ES-I3 (cell line): ENCODE measurements around the gene CAMK4.
"Not testable (repeated sequence)": the region's sequence is repeated elsewhere in the genome, so short reads cannot be mapped to it uniquely, and the experiment has no call there.

ENCODE experiments used
- H3K36me3 ChIP-seq: 2 replicates; pipeline ENCODE4 v1.6.1; 2013; ENCODE audit warnings: mild to moderate bottlenecking, low read length, control low read depth, moderate library complexity; ENCODE audit not compliant: insufficient read depth
- H3K4me1 ChIP-seq: 2 replicates; pipeline ENCODE4 v1.6.1; 2013; ENCODE audit warnings: mild to moderate bottlenecking, control low read depth, low read length; ENCODE audit not compliant: insufficient read depth
- H3K9ac ChIP-seq: 2 replicates; pipeline ENCODE4 v1.6.1; 2013; ENCODE audit warnings: low read depth, mild to moderate bottlenecking, low read length, moderate library complexity
- H3K9me3 ChIP-seq: 2 replicates; pipeline ENCODE4 v1.6.1; 2013; ENCODE audit warnings: mild to moderate bottlenecking, low read length, moderate library complexity; ENCODE audit not compliant: control insufficient read depth, insufficient read depth

CAMK4 gene

DNA sequence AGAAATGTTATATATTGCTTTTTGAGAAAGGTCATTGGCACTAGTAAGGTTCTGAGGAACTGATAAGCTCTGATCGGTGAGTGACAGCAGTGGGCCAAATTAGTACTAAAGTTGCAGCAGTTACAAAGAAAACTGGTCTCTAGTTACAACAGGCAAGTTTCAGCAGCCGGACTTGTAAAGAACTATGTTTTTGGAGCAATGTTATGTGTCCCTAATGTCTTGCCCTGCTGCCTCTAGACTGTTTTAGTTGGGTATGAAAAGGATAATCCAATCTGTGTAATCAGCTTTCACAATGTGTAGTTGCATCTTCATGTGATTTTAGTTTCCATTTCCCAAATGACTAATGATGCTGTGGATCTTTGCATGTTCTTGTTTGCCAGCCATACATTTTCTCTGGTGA is 113.5 kb downstream of the CAMK4 start:
- Histone ChIP-seq H3K36me3 (no peaks in the 10 kb centered on the region), H3K9me3 (no peaks in the 10 kb centered on the region), H3K4me1 (no peaks in the 10 kb centered on the region), H3K9ac (no peak overlapping the region)

DNA sequence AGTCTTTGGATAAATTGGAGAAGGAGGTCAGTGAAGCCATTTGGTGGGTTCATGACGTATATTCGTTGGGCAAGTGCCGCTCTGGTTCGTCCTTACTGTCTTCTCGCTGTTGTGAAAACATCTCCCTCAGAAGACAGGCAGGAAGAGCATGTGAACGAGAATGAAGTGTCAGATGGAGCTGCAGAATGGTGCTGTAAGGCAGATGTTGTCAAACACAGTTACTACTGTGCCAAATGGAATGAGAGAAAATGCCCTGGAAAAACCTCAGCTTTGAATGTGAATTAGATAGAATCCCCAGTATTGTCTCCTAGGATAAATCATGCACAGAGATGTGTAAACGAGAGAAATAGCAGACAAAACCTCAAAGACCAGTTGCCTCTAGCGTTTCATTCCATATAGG is 121.5 kb downstream of the CAMK4 start:
- no peak overlapping the region for H3K9ac ChIP-seq
- no peaks in the 10 kb centered on the region for H3K9me3 ChIP-seq
- H3K36me3 ChIP-seq = no peaks in the 10 kb centered on the region
- H3K4me1 ChIP-seq = no peaks in the 10 kb centered on the region

DNA sequence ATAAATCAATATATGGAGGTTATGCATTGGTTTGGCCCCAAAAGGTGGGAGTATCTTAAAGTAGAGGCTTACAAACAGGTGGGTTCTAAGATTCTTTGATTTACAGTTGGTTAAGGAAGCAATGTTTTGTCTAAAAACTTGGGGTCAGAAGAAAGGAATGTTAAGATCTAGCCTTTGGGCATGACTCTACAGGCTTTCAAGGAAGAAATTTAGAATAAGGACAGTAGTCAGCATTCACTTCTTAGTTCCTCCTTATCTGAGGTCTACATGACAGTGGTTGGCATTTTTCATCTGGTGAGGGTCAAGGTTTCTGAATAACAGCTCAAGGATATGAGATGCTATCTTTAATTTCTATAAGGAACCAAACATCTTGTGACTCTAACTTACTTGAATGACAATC is 122.8 kb downstream of the CAMK4 start:
- no peak overlapping the region for H3K9ac ChIP-seq
- H3K4me1 ChIP-seq = no peaks in the 10 kb centered on the region
- H3K9me3 ChIP-seq = no peaks in the 10 kb centered on the region
- no peaks in the 10 kb centered on the region for H3K36me3 ChIP-seq

DNA sequence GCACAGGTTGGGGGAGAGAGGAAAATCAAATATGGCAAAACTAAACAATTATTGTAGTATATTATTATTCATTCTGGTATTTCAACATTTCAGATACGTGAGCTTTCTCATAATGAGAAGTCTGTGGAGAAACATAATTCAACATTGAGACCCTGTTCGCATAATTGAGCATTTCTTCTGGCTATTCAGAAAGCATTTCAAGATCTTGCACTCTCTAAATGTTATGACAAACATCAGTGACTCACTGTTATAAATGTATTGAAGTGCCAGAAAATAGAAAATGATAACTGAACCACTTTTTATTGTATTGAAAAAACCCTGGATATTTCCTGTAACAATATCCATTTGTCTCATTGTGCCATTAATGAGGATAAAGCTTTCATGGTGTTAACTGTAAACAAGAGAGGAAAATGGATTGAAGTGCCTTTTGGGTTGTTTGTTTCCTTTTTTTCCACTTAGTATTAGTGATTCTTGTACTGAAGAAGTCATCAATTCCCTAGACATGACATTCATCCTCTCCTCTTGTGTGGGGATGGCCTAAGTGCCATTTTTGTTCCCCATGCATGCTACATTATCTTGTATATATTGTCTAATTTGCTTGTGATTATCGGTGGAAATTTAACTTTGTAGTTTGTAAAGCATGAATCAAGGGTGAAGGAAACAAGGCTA is 124.6 kb downstream of the CAMK4 start:
- H3K9me3 ChIP-seq = no peaks in the 10 kb centered on the region
- H3K9ac ChIP-seq = no peak overlapping the region
- H3K36me3 ChIP-seq = no peaks in the 10 kb centered on the region
- H3K4me1 ChIP-seq = no peaks in the 10 kb centered on the region

DNA sequence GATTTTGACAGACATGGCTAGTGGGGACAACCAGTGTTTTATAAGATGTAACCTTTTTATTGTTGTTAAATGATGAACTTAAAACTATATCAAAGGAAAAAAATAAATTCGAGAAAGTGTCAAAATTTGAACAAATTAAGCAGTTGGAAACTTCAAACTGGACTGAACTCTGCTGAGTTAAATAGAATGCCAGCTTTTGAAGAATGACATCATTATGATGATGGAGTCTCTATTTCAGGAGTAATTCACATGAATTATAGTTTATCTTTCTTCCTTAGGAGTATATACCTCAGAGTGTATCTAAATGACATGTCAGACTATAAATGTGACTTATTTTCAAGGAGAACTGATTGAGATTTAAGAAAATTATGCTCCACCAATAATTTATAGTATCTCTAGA is 125.2 kb downstream of the CAMK4 start:
- Histone ChIP-seq H3K9ac (no peak overlapping the region), H3K36me3 (no peaks in the 10 kb centered on the region), H3K4me1 (no peaks in the 10 kb centered on the region), H3K9me3 (no peaks in the 10 kb centered on the region)

DNA sequence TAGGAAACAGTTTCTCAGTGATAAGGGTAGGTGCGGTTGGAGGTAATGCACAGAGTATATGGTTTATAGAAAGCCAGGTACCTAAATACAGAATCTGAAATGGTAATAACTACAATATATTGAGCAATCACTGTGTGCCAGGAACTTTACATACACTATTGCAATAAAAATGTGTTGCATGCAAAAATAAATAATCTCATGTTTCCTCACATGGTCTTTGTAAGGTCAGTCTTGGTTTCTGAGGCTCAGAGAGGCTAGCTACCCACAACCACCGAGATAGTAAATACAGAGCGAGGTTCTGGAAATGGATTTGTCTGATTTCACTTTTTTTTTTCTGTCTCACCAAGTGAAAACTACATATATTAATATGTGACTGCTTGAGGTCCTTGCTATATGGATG is 128.9 kb downstream of the CAMK4 start:
- no peak overlapping the region for H3K9ac ChIP-seq
- H3K4me1 ChIP-seq = no peaks in the 10 kb centered on the region
- no peaks in the 10 kb centered on the region for H3K9me3 ChIP-seq
- no peaks in the 10 kb centered on the region for H3K36me3 ChIP-seq

- H3K4me1 ChIP-seq, H3K9me3 ChIP-seq, H3K36me3 ChIP-seq: not testable (repeated sequence)
Measured at GRCh38 chr5:111358726-111359125, 134.5 kb downstream of the CAMK4 start.

DNA sequence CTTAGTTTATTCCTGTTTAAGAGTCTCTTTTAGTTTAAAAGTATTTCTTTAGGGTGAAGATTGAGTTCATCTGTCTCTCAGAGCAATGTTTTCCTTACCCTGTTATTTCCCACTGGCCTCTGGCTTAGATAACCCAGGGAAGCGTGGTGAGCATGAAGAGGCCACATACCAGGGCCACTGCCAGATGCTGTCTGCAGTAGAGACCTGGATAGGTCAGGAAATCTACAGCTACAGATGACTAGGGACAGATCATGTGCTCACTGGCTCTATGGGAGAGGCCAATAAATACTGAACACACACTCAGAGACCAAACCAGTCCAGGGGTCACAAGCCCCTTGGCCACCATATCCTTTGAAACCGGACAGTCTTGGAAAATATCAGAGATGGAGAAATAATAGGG is 136.0 kb downstream of the CAMK4 start:
- H3K9me3 ChIP-seq = no peaks in the 10 kb centered on the region
- H3K9ac ChIP-seq = no peak overlapping the region
- H3K4me1 ChIP-seq = no peaks in the 10 kb centered on the region
- no peaks in the 10 kb centered on the region for H3K36me3 ChIP-seq

More at GRCh38 chr5:111358726-111359125, 134.5 kb downstream of the CAMK4 start:
- not testable (repeated sequence) for H3K9ac ChIP-seq

DNA sequence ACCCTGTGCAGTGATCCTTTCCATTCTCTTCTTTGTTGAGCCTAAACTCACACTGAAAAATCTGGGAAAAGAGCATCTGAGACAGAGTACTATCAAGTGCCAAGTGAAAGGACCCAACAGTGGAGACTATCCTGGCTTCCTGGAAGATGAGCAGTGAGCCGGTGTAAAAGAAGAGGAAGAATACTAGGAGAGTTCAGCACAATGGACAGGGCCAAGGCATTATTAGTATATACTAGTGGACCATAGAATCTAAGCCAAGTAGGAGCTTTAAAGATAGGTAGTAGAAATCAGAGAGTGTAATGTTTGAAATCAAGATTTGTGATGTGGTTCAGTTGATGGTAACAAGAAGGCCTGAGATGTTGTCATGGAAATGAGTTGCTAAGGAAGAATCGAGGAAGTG is 140.8 kb downstream of the CAMK4 start:
- no peaks in the 10 kb centered on the region for H3K36me3 ChIP-seq
- H3K9ac ChIP-seq = no peak overlapping the region
- H3K4me1 ChIP-seq = no peaks in the 10 kb centered on the region
- no peaks in the 10 kb centered on the region for H3K9me3 ChIP-seq

GRCh38 chr5:111366388-111366787 is 142.2 kb downstream of the CAMK4 start:
- Histone ChIP-seq H3K9me3 (no peaks in the 10 kb centered on the region), H3K9ac (no peak overlapping the region), H3K4me1 (no peaks in the 10 kb centered on the region), H3K36me3 (no peaks in the 10 kb centered on the region)

DNA sequence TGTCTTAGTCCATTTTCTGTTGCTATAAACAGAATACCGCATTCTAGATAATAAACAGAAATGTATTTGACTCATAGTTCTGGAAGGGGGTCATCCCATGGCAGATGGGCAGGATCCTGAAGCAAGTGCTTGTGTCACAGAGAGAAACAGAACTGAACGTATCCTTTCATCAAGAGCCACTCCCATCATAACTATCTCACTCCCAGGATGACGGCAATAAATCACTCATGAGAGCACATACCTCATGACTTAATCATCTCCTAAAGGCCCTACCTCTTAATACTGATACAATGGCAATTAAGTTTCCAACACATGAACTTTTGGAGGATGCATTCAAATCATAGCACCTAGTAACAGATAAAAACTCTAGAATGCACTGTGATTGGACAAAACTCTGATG is 142.9 kb downstream of the CAMK4 start:
- H3K9me3 ChIP-seq = no peaks in the 10 kb centered on the region
- no peaks in the 10 kb centered on the region for H3K36me3 ChIP-seq
- no peak overlapping the region for H3K9ac ChIP-seq
- no peaks in the 10 kb centered on the region for H3K4me1 ChIP-seq

DNA sequence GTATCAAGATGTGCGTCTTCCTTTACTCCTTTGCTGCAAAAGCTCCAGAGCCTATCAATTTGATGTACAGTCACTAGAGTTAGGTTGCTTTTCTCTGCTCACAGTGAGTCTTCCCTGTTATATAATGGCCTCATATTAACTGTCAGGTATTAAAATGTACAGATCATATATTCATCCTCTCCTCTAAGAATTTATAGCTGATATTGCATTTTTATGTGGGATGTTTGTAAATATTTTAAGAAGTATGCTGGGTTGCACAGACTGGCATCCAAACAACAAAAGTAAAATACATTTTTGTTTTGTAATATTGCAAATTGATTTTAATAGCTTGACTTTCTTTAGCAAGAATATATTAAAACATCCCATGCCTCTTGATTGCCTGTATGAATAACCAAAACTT is 148.6 kb downstream of the CAMK4 start:
- H3K36me3 ChIP-seq = no peaks in the 10 kb centered on the region
- H3K4me1 ChIP-seq = no peaks in the 10 kb centered on the region

GRCh38 chr5:111374380-111374779 is 150.2 kb downstream of the CAMK4 start:
- no peaks in the 10 kb centered on the region for H3K9me3 ChIP-seq
- no peaks in the 10 kb centered on the region for H3K36me3 ChIP-seq

More for the DNA sequence above, 148.6 kb downstream of the CAMK4 start:
- H3K9ac ChIP-seq = no peak overlapping the region
- H3K9me3 ChIP-seq = no peaks in the 10 kb centered on the region

GRCh38 chr5:111375645-111376044 is 151.5 kb downstream of the CAMK4 start:
- Histone ChIP-seq H3K4me1 (no peaks in the 10 kb centered on the region), H3K9me3 (no peaks in the 10 kb centered on the region), H3K9ac (no peak overlapping the region), H3K36me3 (no peaks in the 10 kb centered on the region)

More at GRCh38 chr5:111374380-111374779, 150.2 kb downstream of the CAMK4 start:
- Histone ChIP-seq H3K4me1 (no peaks in the 10 kb centered on the region), H3K9ac (no peak overlapping the region)

- Histone ChIP-seq H3K4me1 (no peaks in the 10 kb centered on the region), H3K9me3 (no peaks in the 10 kb centered on the region), H3K9ac (no peak overlapping the region), H3K36me3 (no peaks in the 10 kb centered on the region)
Measured at GRCh38 chr5:111377306-111377705, 153.1 kb downstream of the CAMK4 start.

DNA sequence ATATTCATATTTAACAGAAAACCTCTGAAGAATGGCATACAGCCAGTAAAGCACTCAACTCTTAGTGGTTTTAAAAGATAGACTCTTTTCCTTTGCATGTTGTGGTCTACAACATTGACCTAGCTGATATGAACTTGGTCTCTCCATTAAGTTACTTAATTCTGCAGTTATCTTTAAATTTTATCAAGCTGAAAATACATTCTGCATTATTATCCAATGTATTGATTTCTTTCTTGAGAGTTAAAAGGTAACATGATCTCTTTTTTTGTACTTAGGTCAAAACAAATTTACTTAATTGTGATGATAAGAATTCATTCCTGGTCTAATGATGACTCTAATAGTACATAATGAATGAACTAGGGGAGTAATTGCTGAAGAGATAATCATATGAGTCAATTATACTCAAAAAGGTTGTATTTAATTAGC is 155.2 kb downstream of the CAMK4 start:
- Histone ChIP-seq H3K9me3 (no peaks in the 10 kb centered on the region), H3K36me3 (no peaks in the 10 kb centered on the region), H3K4me1 (no peaks in the 10 kb centered on the region), H3K9ac (no peak overlapping the region)
